ENCODE data around the gene NGF. TPM values are rescaled to one million over a fixed set of nuclear protein-coding genes. Genes with fewer than 3 reads are reported as not detected.
"Not testable (repeated sequence)": the region's sequence is repeated elsewhere in the genome, so short reads cannot be mapped to it uniquely, and the experiment has no call there.

NGF gene
- total RNA-seq, 2 donors from 2014 or later = 5.1 to 12.0 TPM

- no peak overlapping the region for H3K4me3 ChIP-seq
- H3K36me3 ChIP-seq = no peaks in the 10 kb centered on the region
- no peak for DNase-seq (ENCODE audit: low spot score)
- H3K4me1 ChIP-seq = peaks cover 0 to 35% of the 10 kb centered on the region in 2 donors
- H3K27ac ChIP-seq = peak overlapping the region in 1 of 2 donors; percentile 75
- no peaks in the 10 kb centered on the region for H3K27me3 ChIP-seq
- no peak for TF ChIP-seq CTCF (IDR thresholded peaks at IDR 0.05)
- H3K9me3 ChIP-seq = no peaks in the 10 kb centered on the region
Measured at GRCh38 chr1:115365738-115366137, 27.7 kb upstream of the NGF start.

- DNase-seq (ENCODE audit: low spot score) = no peak
- TF ChIP-seq CTCF (IDR thresholded peaks at IDR 0.05) = no peak
- no peaks in the 10 kb centered on the region for H3K36me3 ChIP-seq
- no peaks in the 10 kb centered on the region for H3K27me3 ChIP-seq
- H3K4me1 ChIP-seq = peaks cover 0 to 35% of the 10 kb centered on the region in 2 donors
- no peak overlapping the region for H3K4me3 ChIP-seq
- peak overlapping the region; percentile 75 for H3K27ac ChIP-seq
- H3K9me3 ChIP-seq = no peaks in the 10 kb centered on the region
Measured at GRCh38 chr1:115364780-115365155, 26.7 kb upstream of the NGF start.

- H3K27ac ChIP-seq = peak overlapping the region; percentile 75
- no peaks in the 10 kb centered on the region for H3K9me3 ChIP-seq
- no peak for TF ChIP-seq CTCF (IDR thresholded peaks at IDR 0.05)
- no peaks in the 10 kb centered on the region for H3K27me3 ChIP-seq
- no peaks in the 10 kb centered on the region for H3K36me3 ChIP-seq
- peaks cover 0 to 35% of the 10 kb centered on the region in 2 donors for H3K4me1 ChIP-seq
- no peak overlapping the region for H3K4me3 ChIP-seq
- no peak for DNase-seq (ENCODE audit: low spot score)
Measured at GRCh38 chr1:115364046-115364779, 26.2 kb upstream of the NGF start.

GRCh38 chr1:115363171-115363570 lies 25.1 kb upstream of the NGF start:
- Histone ChIP-seq H3K9me3 (no peaks in the 10 kb centered on the region), H3K27me3 (no peaks in the 10 kb centered on the region), H3K36me3 (no peaks in the 10 kb centered on the region), H3K4me3 (no peak overlapping the region), H3K27ac (peak overlapping the region; percentile 75), H3K4me1 (peaks cover 0 to 35% of the 10 kb centered on the region in 2 donors)
- DNase-seq (ENCODE audit: low spot score) = no peak
- no peak for TF ChIP-seq CTCF (IDR thresholded peaks at IDR 0.05)

- not testable (repeated sequence) for H3K27ac ChIP-seq; H3K27me3 ChIP-seq; H3K36me3 ChIP-seq; DNase-seq (ENCODE audit: low spot score); H3K9me3 ChIP-seq; H3K4me3 ChIP-seq
- H3K4me1 ChIP-seq = peaks cover 0 to 26% of the 10 kb centered on the region in 2 donors
Measured at GRCh38 chr1:115360505-115361129, 22.6 kb upstream of the NGF start.

GRCh38 chr1:115359787-115360452 lies 21.9 kb upstream of the NGF start:
- H3K4me1 ChIP-seq = peaks cover 0 to 19% of the 10 kb centered on the region in 2 donors
- not testable (repeated sequence) for H3K9me3 ChIP-seq; H3K27ac ChIP-seq; H3K4me3 ChIP-seq; H3K27me3 ChIP-seq; DNase-seq (ENCODE audit: low spot score); H3K36me3 ChIP-seq

Data from right atrium auricular region (tissue), 2 donors.